ENCODE results near the gene SLC22A12. TPM values are rescaled to one million over a fixed set of nuclear protein-coding genes. Genes with fewer than 3 reads are reported as not detected.
A peak's percentile ranks its signal among the peaks of the same experiment; 100 is the strongest.

SLC22A12 gene
- total RNA-seq, 6 experiments from 2014 or later, result 0.22 to 0.80 (median 0.74) TPM; not detected in 3

- peak in 2 of 4 donors; percentile 19 to 27 for ATAC-seq
- WGBS (ENCODE audit: insufficient coverage, low coverage, low lambda C conversion rate, missing lambda C conversion rate), result 27% methylated on average over 8 of the region's 18 CpGs
Measured at GRCh38 chr11:64650923-64651523, 60.0 kb downstream of the SLC22A12 start.

More at GRCh38 chr11:64650923-64651523, 60.0 kb downstream of the SLC22A12 start:
- intact Hi-C loops (cut with DNase I), result loop anchor here in 1 of 2 donors (5.0 kb wide), 1 partner anchor 99 kb away; no protein-coding TSS in a partner anchor
- DNase-seq, result no peak
- H3K4me1 ChIP-seq, result peaks cover 0 to 11% (median 3%) of the 10 kb centered on the region in 4 donors
- no peak for TF ChIP-seq POLR2A (IDR thresholded peaks at IDR 0.05)
- peak; percentile 24 to 53 (median 38) for TF ChIP-seq CTCF (IDR thresholded peaks at IDR 0.05)
- H3K36me3 ChIP-seq, result no peaks in the 10 kb centered on the region
- no peak overlapping the region for H3K4me3 ChIP-seq
- H3K9me3 ChIP-seq, result no peaks in the 10 kb centered on the region
- no peak overlapping the region for H3K27ac ChIP-seq
- H3K27me3 ChIP-seq, result no peaks in the 10 kb centered on the region

Other genes with a start within 250 kb of the SLC22A12 start
- gene RPS6KA4, start 232.1 kb upstream of the SLC22A12 start, total RNA-seq, result 10 to 100 TPM in 3 of 6 experiments, 1 to 10 TPM in 3; 6.6 to 17.9 (median 10.3) TPM
- gene SLC22A11, start 35.3 kb upstream of the SLC22A12 start, total RNA-seq, result 1 to 10 TPM in 2 of 6 experiments, under 1 TPM in 2, not detected in 2; 0.11 to 3.9 (median 0.65) TPM
- gene NRXN2, start 132.0 kb downstream of the SLC22A12 start, total RNA-seq, result 1 to 10 TPM; 1.6 to 7.7 (median 2.3) TPM
- gene RASGRP2, start 152.9 kb downstream of the SLC22A12 start, total RNA-seq, result 1 to 10 TPM; 1.6 to 8.1 (median 3.2) TPM
- 1 to 10 TPM in 1 of 6 experiments, under 1 TPM in 5; 0.24 to 1.4 (median 0.47) TPM for gene PYGM, start 168.8 kb downstream of the SLC22A12 start, total RNA-seq
- gene SF1, start 187.3 kb downstream of the SLC22A12 start, total RNA-seq, result 100 to 1,000 TPM in 5 of 6 experiments, 10 to 100 TPM in 1; 92.7 to 164 (median 141) TPM
- gene MAP4K2, start 212.0 kb downstream of the SLC22A12 start, total RNA-seq, result 10 to 100 TPM in 1 of 6 experiments, 1 to 10 TPM in 5; 3.4 to 14.7 (median 4.8) TPM
- 10 to 100 TPM; 13.1 to 21.5 (median 17.0) TPM for gene MEN1, start 219.3 kb downstream of the SLC22A12 start, total RNA-seq

Measured in right lobe of liver (tissue), 6 donors.